Measurements from ENCODE around the gene CYP4F2. TPM values are rescaled to one million over a fixed set of nuclear protein-coding genes. Genes with fewer than 3 reads are reported as not detected.
A peak's percentile ranks its signal among the peaks of the same experiment; 100 is the strongest.

Gene CYP4F2
- total and polyA plus RNA-seq, 9 of the 15 experiments (the other 6 are each of a cell fraction or from before 2014, with no cell fraction given), result 0.10 to 0.56 (median 0.32) TPM; not detected in 2

GRCh38 chr19:15829786-15830185 lies 68.1 kb downstream of the CYP4F2 start:
- TF ChIP-seq ZFPM2 (CRISPR knock-in tag; IDR thresholded peaks at IDR 0.05), result no peak
- peak; percentile 39 to 71; a peak in 2 of 4 replicates for TF ChIP-seq MLLT1 (IDR thresholded peaks at IDR 0.05)
- no peak for TF ChIP-seq BRCA1 (IDR thresholded peaks at IDR 0.05)
- no peak for TF ChIP-seq BRCA1 (CRISPR knock-in tag; IDR thresholded peaks at IDR 0.05)
- TF ChIP-seq TAF9B (IDR thresholded peaks at IDR 0.05; ENCODE audit: partially characterized antibody), result peak; percentile 20
- no peak for TF ChIP-seq ZNF57 (CRISPR knock-in tag; IDR thresholded peaks at IDR 0.05)
- peak; percentile 95 for TF ChIP-seq CHD1 (IDR thresholded peaks at IDR 0.05; ENCODE audit: low read length)
- 0 out of 2 replicates have a peak, but pooled peaks have one; percentile 5 for TF ChIP-seq GABPA (tag; conservative IDR thresholded peaks at IDR 0.05; ENCODE audit: low read depth)
- no peak for TF ChIP-seq ZNF740 (CRISPR knock-in tag; IDR thresholded peaks at IDR 0.05)
- no peak for TF ChIP-seq ZNF740 (tag; IDR thresholded peaks at IDR 0.05)
- no peak for TF ChIP-seq TAF7 (tag; IDR thresholded peaks at IDR 0.05)
- TF ChIP-seq ILF3 (IDR thresholded peaks at IDR 0.05; ENCODE audit: borderline replicate concordance), result no peak
- H3K4me2 ChIP-seq (ENCODE audit: insufficient read depth, low read length), result peak overlapping the region; percentile 88
- H3K4me3 ChIP-seq, result peak overlapping the region; percentile 54

More at GRCh38 chr19:15829786-15830185, 68.1 kb downstream of the CYP4F2 start:
- ChIA-PET POLR2A (interaction anchor here (0.8 to 1.1 kb wide), 3 partner anchors 14 to 34 kb away, joined by 3 to 4 read pairs (median 3); partner anchors contain the start of gene OR10H1), CTCF (ENCODE audit: low intra/inter-chr PET ratio) (no interaction called here)
- Histone ChIP-seq H2AFZ (ENCODE audit: low read depth, low read length) (no peak overlapping the region; the same call in 1 of the 2 replicates), H3K9me1 (ENCODE audit: control insufficient read depth, insufficient read depth, low read length) (no peaks in the 10 kb centered on the region), H4K20me1 (replicated peaks; ENCODE audit: control insufficient read depth, insufficient read depth, low read length) (no peaks in the 10 kb centered on the region), H3K27ac (ENCODE audit: extremely low read depth, low read depth, low read length) (peak overlapping the region; percentile 83), H3K4me1 (replicated peaks in 1 of 2; ENCODE audit: control insufficient read depth in 2 of 2, insufficient read depth in 2 of 2, low read length in 2 of 2) (peaks cover 10 to 47% of the 10 kb centered on the region in 2 experiments), H3K79me2 (ENCODE audit: control insufficient read depth, insufficient read depth, low read length) (peaks cover 67% of the 10 kb centered on the region), H3K36me3 (ENCODE audit: control insufficient read depth, insufficient read depth, low read length) (peaks cover 45% of the 10 kb centered on the region), H3K27me3 (ENCODE audit: control insufficient read depth in 2 of 2, insufficient read depth in 2 of 2, low read length in 2 of 2) (no peaks in the 10 kb centered on the region), H3K9ac (ENCODE audit: insufficient read depth in 1 of 2, low read depth in 2 of 2, low read length in 2 of 2) (peak overlapping the region; percentile 80 to 90; a peak in 3 of 4 replicates), H3K9me3 (replicated peaks; ENCODE audit: control insufficient read depth, insufficient read depth, low read depth, low read length) (no peaks in the 10 kb centered on the region)
- no peak for ATAC-seq
- DNase-seq (ENCODE audit: extremely low read depth in 1 of 4, low spot score in 3 of 4), result no peak
- no peak for FAIRE-seq
- intact Hi-C loops (cut with micrococcal nuclease), result no loop called here
- no TSS peak for BruUV-seq (replicated peaks)
- 7% methylated on average over 8 of the region's 8 CpGs for WGBS (ENCODE audit: insufficient coverage, low coverage, missing lambda C conversion rate)
- in situ Hi-C loops (cut with MboI), result no loop called here

All from K562 (cell line).